Measurements from ENCODE around the gene HTRA3. TPM values are rescaled to one million over a fixed set of nuclear protein-coding genes. Genes with fewer than 3 reads are reported as not detected.

HTRA3 gene
- total and polyA plus RNA-seq, 7 donors = 7.2 to 26.4 (median 14.0) TPM

DNA sequence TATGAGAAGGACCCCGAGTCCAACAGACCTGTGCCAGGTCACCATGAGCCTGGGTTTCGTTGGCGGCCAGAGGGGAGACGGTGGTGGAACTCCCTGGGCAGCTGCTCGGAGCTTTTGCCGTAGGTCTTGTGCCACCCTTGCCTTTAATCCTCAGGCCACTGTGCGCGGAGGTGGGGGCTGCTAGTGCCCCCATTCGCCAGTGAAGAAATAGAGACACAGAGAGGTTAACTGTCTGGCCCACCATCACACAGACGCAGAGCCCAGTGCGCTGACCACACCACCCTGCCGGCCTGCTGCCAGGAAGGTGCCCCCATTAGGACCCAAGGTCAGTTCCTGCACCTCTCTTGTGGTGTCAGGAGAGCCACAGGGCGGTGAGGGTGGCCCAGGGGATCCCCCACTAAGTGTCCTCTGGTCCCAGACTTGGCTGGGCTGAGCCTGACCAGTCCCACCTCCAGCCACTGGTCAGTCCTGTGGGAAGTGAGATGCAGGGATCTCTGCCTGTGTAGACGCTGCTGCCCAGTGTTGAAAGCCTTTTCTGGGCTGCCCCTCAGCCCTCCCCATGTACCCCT, 28.3 kb upstream of the HTRA3 start:
- Histone ChIP-seq H3K9me3 (no peaks in the 10 kb centered on the region), H3K27me3 (ENCODE audit: insufficient read depth in 3 of 3, low read length in 2 of 3) (no peaks in the 10 kb centered on the region), H3K4me1 (peaks cover 8% of the 10 kb centered on the region), H3K36me3 (ENCODE audit: insufficient read depth in 1 of 2, low read depth in 1 of 2) (peaks cover 0 to 4% of the 10 kb centered on the region in 2 donors), H3K27ac (no peak overlapping the region), H3K4me3 (no peak overlapping the region)
- WGBS, 3 donors = 88 to 92% (median 90%) methylated on average over 14 of the region's 14 CpGs
- DNase-seq (peak in 1 of 2 donors; percentile 15), ATAC-seq (no peak)
- TF ChIP-seq, protein P1, sequence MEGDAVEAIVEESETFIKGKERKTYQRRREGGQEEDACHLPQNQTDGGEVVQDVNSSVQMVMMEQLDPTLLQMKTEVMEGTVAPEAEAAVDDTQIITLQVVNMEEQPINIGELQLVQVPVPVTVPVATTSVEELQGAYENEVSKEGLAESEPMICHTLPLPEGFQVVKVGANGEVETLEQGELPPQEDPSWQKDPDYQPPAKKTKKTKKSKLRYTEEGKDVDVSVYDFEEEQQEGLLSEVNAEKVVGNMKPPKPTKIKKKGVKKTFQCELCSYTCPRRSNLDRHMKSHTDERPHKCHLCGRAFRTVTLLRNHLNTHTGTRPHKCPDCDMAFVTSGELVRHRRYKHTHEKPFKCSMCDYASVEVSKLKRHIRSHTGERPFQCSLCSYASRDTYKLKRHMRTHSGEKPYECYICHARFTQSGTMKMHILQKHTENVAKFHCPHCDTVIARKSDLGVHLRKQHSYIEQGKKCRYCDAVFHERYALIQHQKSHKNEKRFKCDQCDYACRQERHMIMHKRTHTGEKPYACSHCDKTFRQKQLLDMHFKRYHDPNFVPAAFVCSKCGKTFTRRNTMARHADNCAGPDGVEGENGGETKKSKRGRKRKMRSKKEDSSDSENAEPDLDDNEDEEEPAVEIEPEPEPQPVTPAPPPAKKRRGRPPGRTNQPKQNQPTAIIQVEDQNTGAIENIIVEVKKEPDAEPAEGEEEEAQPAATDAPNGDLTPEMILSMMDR (IDR thresholded peaks at IDR 0.05) = no peak
- intact Hi-C loops (cut with DNase I) = loop anchor here in 1 of 2 donors (5.0 kb wide), 1 partner anchor 351 kb away; the partner anchor contains the start of gene CPZ

DNA sequence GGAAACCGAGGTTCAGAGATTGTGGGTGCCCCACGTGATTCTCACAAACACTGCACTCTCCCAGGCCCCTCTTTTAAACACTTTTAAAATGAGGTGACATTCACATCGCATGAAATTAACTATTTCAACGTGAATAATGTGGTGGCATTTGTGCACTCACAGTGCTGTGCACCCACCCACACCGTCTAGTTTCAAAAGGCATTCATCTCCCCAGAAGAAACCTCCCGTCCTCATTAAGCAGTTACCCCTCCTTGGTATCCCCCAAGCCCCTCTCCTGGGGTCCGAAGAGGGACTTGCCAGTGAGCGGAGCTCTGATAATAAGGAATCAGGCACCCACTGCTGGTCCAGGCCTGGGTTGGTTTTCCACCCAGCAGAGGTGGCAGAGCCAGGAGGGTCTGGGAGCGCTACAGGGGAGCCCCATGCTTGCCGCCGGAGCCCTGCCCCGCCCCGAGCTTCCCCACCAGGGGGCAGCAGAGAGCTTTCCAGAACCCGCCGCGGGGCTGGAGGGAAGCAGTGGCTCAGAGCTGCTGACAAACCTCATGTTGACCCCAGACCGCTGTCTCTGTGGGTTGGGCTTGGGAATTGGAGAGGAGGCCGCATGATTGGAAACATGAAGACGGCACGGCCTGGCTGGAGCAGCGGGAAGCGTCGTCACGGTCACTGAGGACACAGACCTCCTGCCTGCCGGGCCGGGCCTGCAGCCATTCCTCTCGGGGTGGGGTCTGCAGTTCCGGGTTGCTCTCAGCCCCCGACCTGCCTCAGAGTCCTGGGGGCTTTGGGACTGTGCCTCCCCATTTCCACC, 27.5 kb upstream of the HTRA3 start:
- intact Hi-C loops (cut with DNase I) = loop anchor here (1.0 to 5.0 kb wide), 4 partner anchors 161 to 353 kb away; partner anchors contain the start of gene CPZ (in 1 of the 2)
- no peaks in the 10 kb centered on the region for H3K27me3 ChIP-seq (ENCODE audit: insufficient read depth in 3 of 3, low read length in 2 of 3)
- H3K4me3 ChIP-seq = no peak overlapping the region
- no peaks in the 10 kb centered on the region for H3K9me3 ChIP-seq
- WGBS, 3 donors = 17 to 19% (median 18%) methylated on average over 29 of the region's 29 CpGs
- no peak overlapping the region for H3K27ac ChIP-seq
- peaks cover 8% of the 10 kb centered on the region for H3K4me1 ChIP-seq
- DNase-seq (peak; percentile 89 to 94), ATAC-seq (peak; percentile 90 to 94 (median 92))
- H3K36me3 ChIP-seq (ENCODE audit: insufficient read depth in 1 of 2, low read depth in 1 of 2) = no peaks in the 10 kb centered on the region
- TF ChIP-seq, protein P1 (IDR thresholded peaks at IDR 0.05) = peak; percentile 99

DNA sequence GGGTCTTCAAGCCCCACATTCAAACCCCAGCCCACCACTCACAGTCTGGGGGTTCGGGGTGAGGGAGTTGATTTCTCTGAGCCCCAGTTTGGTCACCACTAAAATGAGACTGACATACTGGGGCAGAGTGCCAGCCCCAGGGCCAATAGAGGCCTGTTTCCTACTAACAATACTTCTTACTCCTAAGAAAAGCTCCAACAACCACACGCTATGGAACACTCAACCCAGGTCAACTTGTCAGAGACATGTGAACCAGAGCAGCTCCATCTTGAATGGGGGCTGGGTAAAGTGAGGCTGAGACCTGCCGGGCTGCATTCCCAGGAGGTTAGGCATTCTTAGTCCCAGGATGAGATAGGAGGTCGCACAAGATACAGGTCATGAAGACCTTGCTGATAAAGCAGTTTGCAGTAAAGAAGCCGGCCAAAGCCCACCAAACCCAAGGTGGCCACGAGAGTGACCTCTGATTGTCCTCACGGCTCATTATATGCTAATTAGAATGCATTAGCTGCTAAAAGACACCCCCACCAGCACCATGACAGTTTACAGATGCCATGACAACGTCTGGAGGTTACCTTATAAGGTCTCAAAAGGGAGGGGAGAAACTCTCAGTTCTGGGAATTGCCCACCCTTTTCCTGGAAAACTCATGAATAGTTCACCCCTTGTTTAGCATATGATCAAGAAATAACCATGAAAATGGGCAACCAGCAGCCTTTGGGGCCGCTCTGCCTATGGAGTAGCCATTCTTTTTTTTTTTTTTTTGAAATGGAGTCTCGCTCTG, 26.6 kb upstream of the HTRA3 start:
- Histone ChIP-seq H3K36me3 (ENCODE audit: insufficient read depth in 1 of 2, low read depth in 1 of 2) (no peaks in the 10 kb centered on the region), H3K9me3 (no peaks in the 10 kb centered on the region), H3K27me3 (ENCODE audit: insufficient read depth in 3 of 3, low read length in 2 of 3) (no peaks in the 10 kb centered on the region), H3K4me1 (peaks cover 8% of the 10 kb centered on the region), H3K27ac (no peak overlapping the region), H3K4me3 (no peak overlapping the region)
- ATAC-seq (no peak), DNase-seq (peak in 1 of 2 donors; percentile 1)
- TF ChIP-seq, protein P1 (IDR thresholded peaks at IDR 0.05) = no peak
- WGBS, 3 donors = 82 to 83% (median 83%) methylated on average over 9 to 10 of the region's 10 CpGs
- intact Hi-C loops (cut with DNase I) = loop anchor here (1.0 to 5.0 kb wide), 4 partner anchors 160 to 352 kb away; partner anchors contain the start of gene CPZ (in 1 of the 2)

DNA sequence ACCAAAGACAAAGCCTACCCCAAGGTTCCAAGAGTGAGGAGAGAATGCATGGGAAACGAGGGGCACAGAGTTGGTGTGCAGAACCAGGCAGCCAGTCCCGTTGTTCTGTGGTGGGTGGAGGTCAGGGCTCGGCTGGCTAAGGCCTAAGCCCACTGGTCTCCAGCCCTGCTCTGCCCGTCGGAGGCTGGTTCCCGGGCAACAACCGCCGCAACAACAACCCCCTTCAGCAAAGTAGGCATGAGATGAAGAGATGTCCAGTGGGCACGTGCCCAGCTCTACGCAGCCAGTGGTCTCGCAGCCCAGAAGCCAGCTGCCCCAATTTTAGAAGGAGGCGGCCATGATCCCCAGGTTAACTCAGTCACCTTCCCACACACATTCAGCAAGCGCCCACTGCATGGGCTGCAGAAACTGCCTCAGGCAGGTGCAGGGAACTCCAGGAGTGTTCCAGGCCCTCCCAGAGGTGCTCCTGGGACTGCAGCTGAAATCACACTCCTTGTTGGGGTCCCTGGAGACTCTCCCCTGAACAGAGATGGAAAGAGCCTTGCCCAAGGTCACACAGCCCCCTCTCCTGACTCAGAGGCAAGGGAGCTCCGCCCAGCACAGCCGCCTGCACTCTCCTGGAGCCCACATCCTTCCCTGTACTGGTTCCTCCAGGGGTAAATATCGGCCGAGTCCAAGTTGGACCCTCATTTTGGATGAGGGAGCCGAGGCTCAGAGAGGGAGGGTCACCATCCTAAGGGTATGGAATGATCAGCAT, 25.4 kb upstream of the HTRA3 start:
- TF ChIP-seq, protein P1 (IDR thresholded peaks at IDR 0.05) = no peak
- ATAC-seq = no peak
- DNase-seq = peak in 1 of 2 donors; percentile 12
- Histone ChIP-seq H3K27me3 (ENCODE audit: insufficient read depth in 3 of 3, low read length in 2 of 3) (no peaks in the 10 kb centered on the region), H3K9me3 (no peaks in the 10 kb centered on the region), H3K27ac (no peak overlapping the region), H3K4me3 (no peak overlapping the region), H3K36me3 (ENCODE audit: insufficient read depth in 1 of 2, low read depth in 1 of 2) (no peaks in the 10 kb centered on the region), H3K4me1 (peaks cover 8% of the 10 kb centered on the region)
- intact Hi-C loops (cut with DNase I) = loop anchor here in 1 of 2 donors (5.0 kb wide), 1 partner anchor 348 kb away; the partner anchor contains the start of gene CPZ
- 93 to 96% (median 94%) methylated on average over 18 of the region's 18 CpGs for WGBS, 3 donors

All from psoas muscle (tissue), 8 donors.